Measurements from ENCODE around the gene CCDC3. TPM values are rescaled to one million over a fixed set of nuclear protein-coding genes. Genes with fewer than 3 reads are reported as not detected.

The CCDC3 gene
- total and polyA plus RNA-seq, 2 of the 8 experiments (the other 6 are each of a cell fraction or from before 2014, with no cell fraction given): 3.4 to 3.7 TPM

GRCh38 chr10:12911795-12912194 is 89.7 kb downstream of the CCDC3 start:
- Histone ChIP-seq H3K14ac (ENCODE audit: insufficient read length) (no peak overlapping the region), H3K9me3 (ENCODE audit: insufficient read depth in 2 of 2, low read depth in 1 of 2, low read length in 1 of 2) (no peaks in the 10 kb centered on the region), H4K5ac (ENCODE audit: insufficient read length, low read depth, low read length) (no peak overlapping the region), H3K27ac (ENCODE audit: low read depth, low read length) (no peak overlapping the region), H3K4me2 (ENCODE audit: insufficient read depth in 1 of 2, low read depth in 2 of 2, low read length in 2 of 2) (no peak overlapping the region), H3K36me3 (ENCODE audit: control insufficient read depth in 2 of 4, insufficient read depth in 4 of 4, low read length in 3 of 4) (no peaks in the 10 kb centered on the region), H2BK12ac (ENCODE audit: low read depth, low read length) (no peak overlapping the region), H3K18ac (ENCODE audit: extremely low read depth, low read length) (no peak overlapping the region), H3K23ac (ENCODE audit: insufficient read length) (no peak overlapping the region), H3K4me3 (ENCODE audit: extremely low read depth in 1 of 4, insufficient read depth in 2 of 4, low read depth in 3 of 4, low read length in 4 of 4) (no peak overlapping the region), H3K4ac (replicated peaks; ENCODE audit: insufficient read length, low read depth, low read length) (no peak overlapping the region), H2AK5ac (ENCODE audit: low read depth, low read length) (no peak overlapping the region), H4K8ac (ENCODE audit: extremely low read depth, insufficient read depth, low read length) (no peak overlapping the region), H2AFZ (ENCODE audit: low read length) (no peak overlapping the region), H3K4me1 (replicated peaks in 1 of 4; ENCODE audit: control insufficient read depth in 3 of 4, insufficient read depth in 4 of 4, low read length in 3 of 4) (no peaks in the 10 kb centered on the region), H3K23me2 (ENCODE audit: low read depth, low read length) (no peaks in the 10 kb centered on the region), H2BK5ac (ENCODE audit: low read depth, low read length) (no peak overlapping the region), H2BK20ac (ENCODE audit: low read length) (no peak overlapping the region), H3K79me2 (ENCODE audit: control insufficient read depth in 1 of 2, insufficient read depth in 2 of 2, low read length in 2 of 2) (no peaks in the 10 kb centered on the region), H4K20me1 (replicated peaks in 1 of 2; ENCODE audit: control insufficient read depth in 1 of 2, insufficient read depth in 2 of 2, low read length in 2 of 2) (no peaks in the 10 kb centered on the region), H2BK120ac (replicated peaks; ENCODE audit: low read depth, low read length) (no peak overlapping the region), H4K91ac (replicated peaks; ENCODE audit: insufficient read length, low read length) (no peak overlapping the region), H2BK15ac (ENCODE audit: low read length) (no peak overlapping the region), H3K9ac (replicated peaks in 1 of 4; ENCODE audit: extremely low read depth in 1 of 4, low read depth in 3 of 4, low read length in 3 of 4) (no peak overlapping the region), H3K27me3 (replicated peaks in 1 of 4; ENCODE audit: control insufficient read depth in 3 of 4, extremely low read depth in 1 of 4, insufficient read depth in 3 of 4, low read length in 3 of 4) (no peaks in the 10 kb centered on the region), H3K56ac (replicated peaks; ENCODE audit: insufficient read length, low read depth, low read length) (no peak overlapping the region), H3K79me1 (ENCODE audit: low read depth, low read length) (no peaks in the 10 kb centered on the region)
- TF ChIP-seq KDM5A (IDR thresholded peaks at IDR 0.05; ENCODE audit: low read length) (no peak), NRF1 (IDR thresholded peaks at IDR 0.05; ENCODE audit: low read depth, low read length) (no peak), BACH1 (IDR thresholded peaks at IDR 0.05; ENCODE audit: low read length) (no peak), SIRT6 (IDR thresholded peaks at IDR 0.05; ENCODE audit: low read length) (no peak), SIX5 (IDR thresholded peaks at IDR 0.05; ENCODE audit: low read depth, low read length) (no peak), ATF2 (IDR thresholded peaks at IDR 0.05; ENCODE audit: low read length) (no peak), HDAC2 (IDR thresholded peaks at IDR 0.05; ENCODE audit: borderline replicate concordance in 1 of 2, low read depth in 2 of 2, low read length in 2 of 2) (no peak)
- DNase-seq (ENCODE audit: low read depth in 1 of 2, low spot score in 2 of 2): no peak
- ChIA-PET POLR2A (ENCODE audit: partially characterized antibody) (no interaction called here), CTCF (ENCODE audit: partially characterized antibody) (interaction anchor here (0.8 kb wide), 1 partner anchor 9 kb away, joined by 3 read pairs; no protein-coding TSS in a partner anchor)
- no peak for FAIRE-seq
- 85% methylated on average over 3 of the region's 3 CpGs; no CpG with 5 or more reads in 1 of the 2 experiments for WGBS, 2 experiments (ENCODE audit: extremely low coverage in 1 of 2, insufficient coverage in 1 of 2, insufficient read length in 1 of 2, insufficient replicate concordance in 2 of 2, low coverage in 1 of 2, low lambda C conversion rate in 2 of 2, missing lambda C conversion rate in 1 of 2)

Measured in H1 (cell line).